Gastroesophageal sphincter (tissue), 3 donors: ENCODE results near the gene OTULIN.

Source experiments
- CTCF ChIP-seq, 4 experiments: fragments of 200-600 bp in 2 of 4; fragments of 450-650 bp in 2 of 4; sonication (generic) in 1 of 4; IDR thresholded peaks; one replicate each; pipeline ENCODE4 v1.5.1; 2017 to 2019; ENCODE audit warnings: antibody characterized with exemption in 4 of 4, mild to moderate bottlenecking in 2 of 4, moderate library complexity in 2 of 4
- POLR2A ChIP-seq, 2 donors: fragments of 450-650 bp; IDR thresholded peaks; one replicate each; pipeline ENCODE4 v1.6.1; 2017; ENCODE audit warnings: antibody characterized with exemption in 2 of 2, mild to moderate bottlenecking in 2 of 2, moderate library complexity in 1 of 2

GRCh38 chr5:14727928-14728458, 63.5 kb downstream of the OTULIN start:
- no peak for TF ChIP-seq CTCF (IDR thresholded peaks at IDR 0.05)
- no peak for TF ChIP-seq POLR2A (IDR thresholded peaks at IDR 0.05)
